Stimulated activated CD8-positive, alpha-beta memory T cell treated with anti-CD3 and anti-CD28 coated beads, Interleukin-2, amount 100 ng/mL, for 1 hour (primary cell): ENCODE data around the gene SLC16A11.

Experiments
- DNase-seq, 2 donors: peaks; one replicate each; pipeline ENCODE4 v3.0.0-alpha.2; 2020; ENCODE audit warnings: low read depth in 2 of 2

SLC16A11 gene

GRCh38 chr17:7025245-7025644, 18.6 kb downstream of the SLC16A11 start:
- no peak for DNase-seq

- DNase-seq = no peak
These were observed 19.5 kb downstream of the SLC16A11 start for GRCh38 chr17:7024402-7024785.

GRCh38 chr17:7023576-7024401, 20.1 kb downstream of the SLC16A11 start:
- peak; percentile 83 to 84 for DNase-seq

- no peak for DNase-seq
These were observed 20.9 kb downstream of the SLC16A11 start, which contains the start of gene BCL6B for GRCh38 chr17:7022781-7023571. Gene BCL6B, plus strand, starts transcription at chr17:7023050. Its CDS starts 622 bp downstream, at chr17:7023672.

- DNase-seq = peak in 1 of 2 donors; percentile 66
These were observed 21.7 kb downstream of the SLC16A11 start for GRCh38 chr17:7021993-7022778.

- no peak for DNase-seq
These were observed 22.8 kb downstream of the SLC16A11 start for GRCh38 chr17:7020894-7021664.

GRCh38 chr17:7019839-7020519, 23.9 kb downstream of the SLC16A11 start:
- no peak for DNase-seq

- DNase-seq = no peak
These were observed 24.5 kb downstream of the SLC16A11 start for GRCh38 chr17:7019367-7019766.

- no peak for DNase-seq
These were observed 25.4 kb downstream of the SLC16A11 start for GRCh38 chr17:7018331-7018964.

GRCh38 chr17:7017827-7018200, 26.1 kb downstream of the SLC16A11 start:
- no peak for DNase-seq

- no peak for DNase-seq
These were observed 26.7 kb downstream of the SLC16A11 start for GRCh38 chr17:7016886-7017826.

GRCh38 chr17:7016418-7016817, 27.5 kb downstream of the SLC16A11 start:
- DNase-seq = no peak

GRCh38 chr17:7014995-7015958, 28.6 kb downstream of the SLC16A11 start:
- DNase-seq = peak; percentile 58

GRCh38 chr17:7014261-7014994, 29.5 kb downstream of the SLC16A11 start:
- peak; percentile 94 to 95 for DNase-seq

GRCh38 chr17:7011942-7012254, 32.0 kb downstream of the SLC16A11 start:
- no peak for DNase-seq

- DNase-seq = no peak
These were observed 32.5 kb downstream of the SLC16A11 start for GRCh38 chr17:7011415-7011814.

GRCh38 chr17:7010523-7010922, 33.4 kb downstream of the SLC16A11 start:
- DNase-seq = no peak
